Testis (tissue), 3 donors: ENCODE measurements around the gene DNAH17. TPM values are rescaled to one million over a fixed set of nuclear protein-coding genes. Genes with fewer than 3 reads are reported as not detected.

Source experiments
- DNase-seq: peaks from one replicate; pipeline ENCODE4 v3.0.0-alpha.2; 2019
- H3K27ac ChIP-seq, 2 donors: fragments of 200-600 bp; sonication (generic); one replicate each; pipeline ENCODE4 v1.5.1; 2019
- H3K27me3 ChIP-seq: fragments of 200-600 bp; sonication (generic); one replicate; pipeline ENCODE4 v1.5.1; 2019
- H3K36me3 ChIP-seq: fragments of 200-600 bp; sonication (generic); one replicate; pipeline ENCODE4 v1.5.1; 2017; ENCODE audit warnings: low read depth; ENCODE audit errors: missing control alignments
- H3K4me1 ChIP-seq: fragments of 200-600 bp; sonication (generic); one replicate; pipeline ENCODE4 v1.5.1; 2019
- H3K4me3 ChIP-seq, 2 donors: fragments of 200-600 bp; sonication (generic); one replicate each; pipeline ENCODE4 v1.5.1; 2017 to 2019
- H3K9me3 ChIP-seq: fragments of 200-600 bp; sonication (generic); one replicate; pipeline ENCODE4 v1.5.1; 2017
- POLR2A ChIP-seq: fragments of 450-650 bp; IDR thresholded peaks from one replicate; pipeline ENCODE4 v1.6.1; 2017; ENCODE audit warnings: antibody characterized with exemption, mild to moderate bottlenecking, moderate library complexity
- WGBS, 2 donors: methylation state at CpG; one replicate each; pipeline ENCODE4 v1.1.5; 2018; 5-methylcytosine and 5-hydroxymethylcytosine counted together
- intact Hi-C: fragments of 100-400 bp; cut with DNase I; formaldehyde crosslinking; loops from one replicate; pipeline ENCODE4 v1.15.1; 2023; ENCODE audit warnings: low total_unique reads
- polyA plus RNA-seq: library from polyadenylated mRNA; stranded (reverse); fragments of 350-450 nt; fragmentation: Illumina TruSeq; extraction: RNeasy Lipid Tissue Mini Kit (QIAGEN cat#74804); gene quantifications from one replicate; pipeline ENCODE4 v1.2.3, GENCODE V29; 2014; ENCODE audit warnings: low read depth, low replicate concordance; ENCODE audit not compliant: insufficient read depth
- total RNA-seq, 2 donors: library from RNA; depleted of rRNA; stranded (reverse); fragments of >200 nt; gene quantifications; one replicate each; pipeline ENCODE4 v1.2.3, GENCODE V29; 2016
- TF ChIP-seq, protein P1 (sequence below), 3 experiments: fragments of 450-650 bp in 2 of 3; fragments of 200-600 bp in 1 of 3; sonication (generic) in 1 of 3; IDR thresholded peaks; one replicate each; pipeline ENCODE4 v1.5.1; 2016 to 2019; ENCODE audit warnings: antibody characterized with exemption in 3 of 3, mild to moderate bottlenecking in 2 of 3, moderate library complexity in 1 of 3

Gene DNAH17
- total and polyA plus RNA-seq, 3 donors from 2014 or later = 38.5 to 93.1 (median 57.6) TPM

GRCh38 chr17:78610951-78611511 is 33.8 kb upstream of the DNAH17 start:
- TF ChIP-seq, protein P1, sequence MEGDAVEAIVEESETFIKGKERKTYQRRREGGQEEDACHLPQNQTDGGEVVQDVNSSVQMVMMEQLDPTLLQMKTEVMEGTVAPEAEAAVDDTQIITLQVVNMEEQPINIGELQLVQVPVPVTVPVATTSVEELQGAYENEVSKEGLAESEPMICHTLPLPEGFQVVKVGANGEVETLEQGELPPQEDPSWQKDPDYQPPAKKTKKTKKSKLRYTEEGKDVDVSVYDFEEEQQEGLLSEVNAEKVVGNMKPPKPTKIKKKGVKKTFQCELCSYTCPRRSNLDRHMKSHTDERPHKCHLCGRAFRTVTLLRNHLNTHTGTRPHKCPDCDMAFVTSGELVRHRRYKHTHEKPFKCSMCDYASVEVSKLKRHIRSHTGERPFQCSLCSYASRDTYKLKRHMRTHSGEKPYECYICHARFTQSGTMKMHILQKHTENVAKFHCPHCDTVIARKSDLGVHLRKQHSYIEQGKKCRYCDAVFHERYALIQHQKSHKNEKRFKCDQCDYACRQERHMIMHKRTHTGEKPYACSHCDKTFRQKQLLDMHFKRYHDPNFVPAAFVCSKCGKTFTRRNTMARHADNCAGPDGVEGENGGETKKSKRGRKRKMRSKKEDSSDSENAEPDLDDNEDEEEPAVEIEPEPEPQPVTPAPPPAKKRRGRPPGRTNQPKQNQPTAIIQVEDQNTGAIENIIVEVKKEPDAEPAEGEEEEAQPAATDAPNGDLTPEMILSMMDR (IDR thresholded peaks at IDR 0.05) = no peak
- TF ChIP-seq POLR2A = no peak
- intact Hi-C loops = no loop called here

DNA sequence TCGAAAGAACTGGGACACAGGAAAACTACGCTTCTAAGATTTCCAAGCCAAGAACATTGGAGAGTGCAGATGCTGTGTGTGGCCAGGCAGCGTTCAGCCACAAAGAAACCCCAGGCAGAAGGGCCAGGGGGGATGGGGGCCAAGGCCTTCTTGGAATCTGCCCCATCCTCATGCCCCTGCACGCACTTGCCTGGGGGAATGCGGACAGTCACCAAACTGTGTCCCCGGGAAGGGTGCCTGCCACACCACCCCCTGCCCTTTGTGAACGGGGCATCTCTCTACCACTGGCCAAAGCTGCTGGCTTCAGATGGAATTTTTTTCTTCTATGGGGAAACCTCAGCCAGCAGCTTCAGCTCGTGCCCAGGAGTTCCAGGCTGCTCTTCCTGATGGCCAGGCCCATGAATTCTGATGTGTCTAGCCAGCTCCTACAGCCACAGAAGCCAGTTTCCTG is 32.0 kb upstream of the DNAH17 start:
- TF ChIP-seq, protein P1 (IDR thresholded peaks at IDR 0.05) = no peak
- TF ChIP-seq POLR2A = no peak
- no peak overlapping the region for H3K4me3 ChIP-seq
- no peak overlapping the region for H3K27ac ChIP-seq
- no peak for DNase-seq
- no peaks in the 10 kb centered on the region for H3K9me3 ChIP-seq
- intact Hi-C loops = no loop called here
- no peaks in the 10 kb centered on the region for H3K27me3 ChIP-seq
- 63 to 67% methylated on average over 8 of the region's 8 CpGs for WGBS, 2 donors
- no peaks in the 10 kb centered on the region for H3K36me3 ChIP-seq
- no peaks in the 10 kb centered on the region for H3K4me1 ChIP-seq

More at GRCh38 chr17:78610951-78611511, 33.8 kb upstream of the DNAH17 start:
- H3K27me3 ChIP-seq = no peaks in the 10 kb centered on the region
- no peaks in the 10 kb centered on the region for H3K4me1 ChIP-seq
- H3K9me3 ChIP-seq = no peaks in the 10 kb centered on the region
- no peak overlapping the region for H3K4me3 ChIP-seq
- no peak for DNase-seq
- no peaks in the 10 kb centered on the region for H3K36me3 ChIP-seq
- no peak overlapping the region for H3K27ac ChIP-seq
- 75 to 76% methylated on average over 10 of the region's 10 CpGs for WGBS, 2 donors

DNA sequence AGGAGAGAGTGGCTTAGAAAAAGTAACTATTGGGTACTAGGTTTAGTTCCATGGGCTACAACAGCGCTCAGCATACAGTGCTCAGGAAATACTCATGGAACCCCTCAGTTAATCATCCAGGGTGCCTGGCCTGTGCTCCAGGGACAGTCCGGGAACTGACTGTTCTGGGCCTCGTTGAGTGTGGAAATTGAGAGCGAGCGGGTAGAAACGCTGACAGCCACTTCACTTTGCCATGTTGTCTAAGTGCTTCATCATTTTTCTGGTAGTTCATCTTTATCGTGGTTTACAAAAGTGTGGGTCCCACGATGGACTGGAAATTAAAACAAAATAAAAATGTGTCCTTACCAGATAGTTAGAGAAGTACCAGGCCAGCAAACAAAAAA is 31.6 kb upstream of the DNAH17 start:
- intact Hi-C loops = no loop called here
- DNase-seq = no peak
- H3K9me3 ChIP-seq = no peaks in the 10 kb centered on the region
- WGBS, 2 donors = 66 to 76% methylated on average over 8 of the region's 8 CpGs
- H3K4me1 ChIP-seq = no peaks in the 10 kb centered on the region
- no peak overlapping the region for H3K4me3 ChIP-seq
- no peak overlapping the region for H3K27ac ChIP-seq
- H3K27me3 ChIP-seq = no peaks in the 10 kb centered on the region
- H3K36me3 ChIP-seq = no peaks in the 10 kb centered on the region
- TF ChIP-seq POLR2A = no peak
- TF ChIP-seq, protein P1 (IDR thresholded peaks at IDR 0.05) = no peak

DNA sequence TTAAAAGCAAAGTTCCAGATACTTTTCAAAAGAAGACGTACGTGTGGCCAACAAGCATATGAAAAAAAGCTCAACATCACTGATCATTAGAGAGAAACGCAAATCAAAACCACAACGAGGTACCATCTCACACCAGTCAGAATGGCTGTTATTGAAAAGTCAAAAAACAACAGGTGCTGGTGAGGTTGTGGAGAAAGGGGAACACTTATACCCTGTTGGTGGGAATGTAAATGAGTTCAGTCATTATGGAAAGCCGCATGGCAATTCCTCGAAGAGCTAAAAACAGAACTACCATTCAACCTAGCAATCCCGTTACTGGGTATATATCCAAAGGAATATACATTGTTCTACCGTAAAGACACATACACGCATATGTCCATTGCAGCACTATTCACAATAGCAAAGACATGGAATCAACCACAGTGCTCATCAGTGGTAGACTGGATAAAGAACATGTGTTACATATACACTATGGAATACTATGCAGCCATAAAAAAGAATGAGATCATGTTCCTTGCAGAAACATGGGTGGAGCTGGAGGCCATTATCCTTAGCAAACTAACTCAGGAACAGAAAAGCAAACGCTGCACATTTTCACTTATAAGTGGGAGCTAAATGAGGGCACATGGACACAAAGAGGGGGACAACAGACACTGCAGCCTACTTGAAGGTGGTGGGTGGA is 31.1 kb upstream of the DNAH17 start:
- intact Hi-C loops = no loop called here
- no peak for DNase-seq
- Histone ChIP-seq H3K27me3 (no peaks in the 10 kb centered on the region), H3K4me3 (no peak overlapping the region), H3K9me3 (no peaks in the 10 kb centered on the region), H3K36me3 (no peaks in the 10 kb centered on the region), H3K27ac (no peak overlapping the region), H3K4me1 (no peaks in the 10 kb centered on the region)
- 95 to 97% methylated on average over 10 of the region's 10 CpGs for WGBS, 2 donors
- no peak for TF ChIP-seq POLR2A
- TF ChIP-seq, protein P1 (IDR thresholded peaks at IDR 0.05) = no peak

DNA sequence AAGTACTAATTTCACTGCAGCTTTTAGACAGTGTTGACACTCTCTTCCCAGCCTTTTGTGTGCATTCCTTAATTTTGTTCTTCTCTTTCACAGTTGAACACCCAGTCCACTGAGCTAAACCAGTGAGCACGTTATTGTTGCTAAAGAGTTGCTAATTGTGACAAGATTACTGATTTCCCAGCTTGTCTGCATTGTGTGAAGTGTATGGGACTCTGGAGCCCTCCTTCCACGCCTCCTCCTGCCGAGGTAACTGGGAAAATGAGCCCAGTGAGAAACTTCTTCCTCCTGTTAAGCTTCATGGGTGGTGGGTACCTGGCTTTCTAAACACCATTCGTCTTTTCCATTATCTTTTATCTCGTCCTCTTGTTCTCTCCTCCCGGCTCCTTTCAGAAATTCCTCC is 29.8 kb upstream of the DNAH17 start:
- intact Hi-C loops = no loop called here
- no peak overlapping the region for H3K4me3 ChIP-seq
- H3K27ac ChIP-seq = no peak overlapping the region
- no peaks in the 10 kb centered on the region for H3K36me3 ChIP-seq
- H3K9me3 ChIP-seq = no peaks in the 10 kb centered on the region
- 45 to 57% methylated on average over 6 of the region's 6 CpGs for WGBS, 2 donors
- DNase-seq = no peak
- H3K27me3 ChIP-seq = no peaks in the 10 kb centered on the region
- H3K4me1 ChIP-seq = no peaks in the 10 kb centered on the region
- TF ChIP-seq, protein P1 (IDR thresholded peaks at IDR 0.05) = no peak
- no peak for TF ChIP-seq POLR2A
